Right lobe of liver (tissue), 6 donors: Measurements from ENCODE around the gene CYP2E1. TPM values are rescaled to one million over a fixed set of nuclear protein-coding genes. Genes with fewer than 3 reads are reported as not detected.
"Not testable (repeated sequence)": the region's sequence is repeated elsewhere in the genome, so short reads cannot be mapped to it uniquely, and the experiment has no call there.

Experiments
- ATAC-seq, 4 donors: fragments of 200-7000 bp; cut with Tn5 transposase; one replicate each; pipeline ENCODE4 v1.9.1; 2020; ENCODE audit warnings: mild to moderate bottlenecking in 4 of 4, moderate library complexity in 4 of 4
- DNase-seq, 3 donors: peaks; one replicate each; pipeline ENCODE4 v3.0.0-alpha.2; 2020
- H3K27ac ChIP-seq, 3 donors: fragments of 200-600 bp; one replicate each; pipeline ENCODE4 v1.8.0; 2022
- H3K27me3 ChIP-seq, 2 donors: fragments of 200-600 bp; one replicate each; pipeline ENCODE4 v1.8.0; 2022
- H3K36me3 ChIP-seq, 4 donors: fragments of 200-600 bp; sonication (generic) in 1 of 4; one replicate each; pipeline versions ENCODE4 v1.5.1 to v1.8.0; 2017 to 2022; ENCODE audit warnings: control low read depth in 1 of 4
- H3K4me1 ChIP-seq, 4 donors: fragments of 200-600 bp; sonication (generic) in 1 of 4; one replicate each; pipeline versions ENCODE4 v1.5.1 to v1.8.0; 2017 to 2022; ENCODE audit warnings: control low read depth in 1 of 4
- H3K4me3 ChIP-seq, 3 donors: fragments of 200-600 bp; one replicate each; pipeline ENCODE4 v1.8.0; 2022
- H3K9me3 ChIP-seq, 4 donors: fragments of 200-600 bp; sonication (generic) in 1 of 4; one replicate each; pipeline versions ENCODE4 v1.5.1 to v1.8.0; 2017 to 2022; ENCODE audit warnings: control low read depth in 1 of 4
- CTCF ChIP-seq, 4 donors: fragments of 200-600 bp in 3 of 4; fragments of 450-650 bp in 1 of 4; IDR thresholded peaks; one replicate each; pipeline versions ENCODE4 v1.5.1 to v1.8.0; 2016 to 2022; ENCODE audit warnings: antibody characterized with exemption in 4 of 4, mild to moderate bottlenecking in 2 of 4
- POLR2A ChIP-seq: fragments of 450-650 bp; IDR thresholded peaks from one replicate; pipeline ENCODE4 v1.6.1; 2017; ENCODE audit warnings: antibody characterized with exemption, mild to moderate bottlenecking
- WGBS: methylation state at CpG from one replicate; pipeline ENCODE4 v1.1.6; 2018; ENCODE audit warnings: low coverage, low lambda C conversion rate; ENCODE audit not compliant: insufficient coverage; ENCODE audit errors: missing lambda C conversion rate; 5-methylcytosine and 5-hydroxymethylcytosine counted together
- intact Hi-C, 2 donors: fragments of 100-400 bp; cut with DNase I; formaldehyde crosslinking; loops; one replicate each; pipeline versions ENCODE4 v1.11.2 to v1.14.1; 2022
- total RNA-seq, 6 experiments: library from RNA; depleted of rRNA in 2 of 6; stranded (reverse); fragments of >200 nt in 2 of 6; fragmentation: NEBNext Ultra II Directional in 3 of 6; extraction: Animal tissue kit (Norgen Biotek cat#: 25700) in 3 of 6; gene quantifications; one replicate each; pipeline versions ENCODE4 v1.1.0 to v1.2.4, GENCODE V29; 2016 to 2023
- donor health status: DM: no; HTN: yes; CAD: no.
- donor health status: DM: no; HTN: no; CAD: no.
- donor health status: DM: no; HTN: no; CAD: no.
- donor health status: DM: no; HTN: yes; CAD: no.
- donor health status: DM: no; HTN: yes; CAD: no.

The CYP2E1 gene
- total RNA-seq, 6 experiments from 2014 or later, result 1,651 to 5,193 (median 3,912) TPM

- ATAC-seq (no peak), DNase-seq (no peak)
- TF ChIP-seq CTCF (IDR thresholded peaks at IDR 0.05) (no peak), POLR2A (no peak)
- Histone ChIP-seq H3K4me1 (no peaks in the 10 kb centered on the region), H3K36me3 (no peaks in the 10 kb centered on the region), H3K4me3 (no peak overlapping the region), H3K9me3 (no peaks in the 10 kb centered on the region), H3K27me3 (no peaks in the 10 kb centered on the region), H3K27ac (no peak overlapping the region)
- intact Hi-C loops, result no loop called here
- no CpG with 5 or more reads among the region's 22 CpGs for WGBS
Observed at GRCh38 chr10:133568287-133568614, 41.1 kb downstream of the CYP2E1 start.

DNA sequence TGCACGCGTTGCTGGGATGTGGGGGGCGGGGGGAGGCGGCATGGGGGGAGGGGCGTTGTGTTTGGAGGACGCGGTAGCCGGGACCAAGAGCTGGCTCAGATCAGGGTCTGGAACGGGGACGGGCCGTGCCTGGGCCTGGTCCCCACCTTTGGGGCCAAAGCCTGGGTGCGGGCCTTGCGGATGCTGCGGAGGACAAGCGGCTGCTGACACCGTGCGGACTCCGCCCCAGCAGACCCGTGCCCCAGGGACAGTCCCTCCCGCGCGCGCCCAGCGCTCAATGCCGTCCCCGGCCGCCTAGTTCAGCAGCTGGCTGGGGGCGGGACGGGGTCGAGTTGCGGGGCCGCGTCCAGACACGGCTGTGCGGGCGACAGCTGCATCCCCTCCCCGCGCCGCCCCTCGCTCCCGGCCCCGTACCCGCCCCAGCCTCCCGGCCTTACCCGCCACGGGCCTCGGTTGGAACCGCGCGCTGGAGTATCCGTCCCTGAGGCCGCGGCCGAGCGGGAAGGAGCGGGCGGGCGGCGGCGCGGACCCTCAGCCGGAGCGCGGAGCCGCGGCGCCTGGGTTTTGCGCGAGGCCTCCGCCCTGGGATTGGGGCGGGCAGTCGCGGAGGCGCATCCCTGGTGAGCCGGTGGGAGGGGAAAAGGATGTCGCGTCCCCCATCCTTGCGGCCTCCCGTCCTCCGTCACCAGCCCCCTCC, 41.8 kb downstream of the CYP2E1 start:
- H3K9me3 ChIP-seq, H3K4me1 ChIP-seq, H3K4me3 ChIP-seq, H3K27me3 ChIP-seq, H3K27ac ChIP-seq, DNase-seq, H3K36me3 ChIP-seq, intact Hi-C loops: not testable (repeated sequence)
- no CpG with 5 or more reads among the region's 80 CpGs for WGBS
- peak in 3 of 4 donors; percentile 9 to 23 (median 20) for ATAC-seq

DNA sequence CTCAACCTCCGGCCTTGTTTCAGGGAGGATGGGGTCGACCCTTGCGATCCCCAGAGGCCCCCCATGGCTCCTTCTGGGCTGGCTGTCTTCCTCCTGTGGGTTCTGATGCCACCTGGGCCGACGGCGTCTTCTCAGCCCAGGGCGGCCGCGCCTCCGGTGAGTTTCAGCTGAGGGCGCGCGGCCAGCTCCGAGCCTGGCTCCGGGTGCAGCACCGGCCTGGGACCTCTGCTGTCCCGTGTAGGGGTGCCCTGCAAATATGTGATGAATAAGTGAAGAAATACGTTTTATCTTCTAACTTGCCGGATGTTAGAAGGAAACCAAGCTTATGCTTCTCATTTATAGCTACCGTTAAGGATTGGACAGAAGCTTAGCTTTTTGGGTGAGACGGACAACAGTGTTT, 42.6 kb downstream of the CYP2E1 start:
- H3K4me1 ChIP-seq, DNase-seq, ATAC-seq, H3K36me3 ChIP-seq, H3K27me3 ChIP-seq, H3K9me3 ChIP-seq, H3K27ac ChIP-seq, H3K4me3 ChIP-seq: not testable (repeated sequence)
- 77% methylated on average over 7 of the region's 21 CpGs for WGBS
- intact Hi-C loops, result loop anchor here in 1 of 2 donors (10.0 kb wide), 1 partner anchor 145 kb away; the partner anchor contains the start of gene SPRN

- not testable (repeated sequence) for DNase-seq, H3K36me3 ChIP-seq, H3K4me1 ChIP-seq, H3K27me3 ChIP-seq, ATAC-seq, H3K9me3 ChIP-seq, H3K4me3 ChIP-seq, H3K27ac ChIP-seq
- intact Hi-C loops, result loop anchor here in 1 of 2 donors (10.0 kb wide), 1 partner anchor 147 kb away; the partner anchor contains the start of gene SPRN
- WGBS, result no CpG with 5 or more reads among the region's 11 CpGs
Observed at GRCh38 chr10:133572055-133572454, 44.9 kb downstream of the CYP2E1 start.

DNA sequence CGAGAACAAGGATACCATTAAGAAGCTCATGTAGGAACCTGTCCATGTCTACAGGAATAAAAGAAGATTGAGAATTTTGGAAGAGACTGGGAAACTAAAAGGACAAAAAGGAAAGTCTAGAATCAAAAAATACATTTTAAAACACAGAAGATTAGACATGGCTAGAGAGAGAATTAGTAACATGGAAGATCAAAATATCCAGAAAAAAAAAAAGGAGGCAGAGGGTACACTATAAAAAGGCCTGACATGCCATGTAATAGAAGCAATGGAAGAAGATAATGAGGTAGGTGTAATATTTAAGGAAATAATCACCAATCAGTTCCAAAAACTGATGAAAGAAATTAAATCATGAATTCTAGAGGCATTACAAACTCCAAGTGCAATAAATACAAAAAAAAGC, 46.3 kb downstream of the CYP2E1 start:
- DNase-seq, H3K27me3 ChIP-seq, ATAC-seq, H3K4me3 ChIP-seq, H3K27ac ChIP-seq, H3K9me3 ChIP-seq, H3K36me3 ChIP-seq, H3K4me1 ChIP-seq: not testable (repeated sequence)
- WGBS, result 67% methylated on average over 1 of the region's 1 CpG
- intact Hi-C loops, result loop anchor here in 1 of 2 donors (10.0 kb wide), 1 partner anchor 149 kb away; the partner anchor contains the start of gene SPRN

- not testable (repeated sequence) for H3K4me3 ChIP-seq, H3K36me3 ChIP-seq, DNase-seq, H3K4me1 ChIP-seq, H3K27ac ChIP-seq, H3K9me3 ChIP-seq, H3K27me3 ChIP-seq
- intact Hi-C loops, result loop anchor here in 1 of 2 donors (10.0 kb wide), 1 partner anchor 152 kb away; the partner anchor contains the start of gene SPRN
- ATAC-seq, result peak in 1 of 4 donors; percentile 34
- no CpG with 5 or more reads among the region's 31 CpGs for whole genome bisulfite sequencing
Observed at GRCh38 chr10:133577037-133577436, 49.9 kb downstream of the CYP2E1 start.

Other genes starting within 250 kb of the CYP2E1 start
- 10 to 100 TPM; 19.6 to 30.0 (median 25.6) TPM for gene TUBGCP2, start 218.5 kb upstream of the CYP2E1 start, total RNA-seq
- gene ZNF511, start 218.4 kb upstream of the CYP2E1 start, total RNA-seq, result 10 to 100 TPM; 17.4 to 30.2 (median 25.9) TPM
- gene CALY, start 190.5 kb upstream of the CYP2E1 start, total RNA-seq, result not detected
- 100 to 1,000 TPM; 177 to 522 (median 298) TPM for gene PRAP1, start 180.0 kb upstream of the CYP2E1 start, total RNA-seq
- gene FUOM, start 169.3 kb upstream of the CYP2E1 start, total RNA-seq, result 100 to 1,000 TPM in 4 of 6 experiments, 10 to 100 TPM in 2; 76.1 to 158 (median 124) TPM
- 100 to 1,000 TPM; 293 to 780 (median 436) TPM for gene ECHS1, start 154.0 kb upstream of the CYP2E1 start, total RNA-seq
- 10 to 100 TPM in 4 of 6 experiments, 1 to 10 TPM in 2; 9.4 to 15.9 (median 11.9) TPM for gene PAOX, start 148.1 kb upstream of the CYP2E1 start, total RNA-seq
- 10 to 100 TPM; 25.1 to 45.7 (median 34.5) TPM for gene MTG1, start 133.2 kb upstream of the CYP2E1 start, total RNA-seq
- gene SPRN, start 102.7 kb upstream of the CYP2E1 start, total RNA-seq, result 10 to 100 TPM in 2 of 6 experiments, under 1 TPM in 3, not detected in 1; 0.07 to 15.1 (median 0.11) TPM
- 1 to 10 TPM in 2 of 6 experiments, under 1 TPM in 4; 0.18 to 1.6 (median 0.33) TPM for gene SCART1, start 73.4 kb upstream of the CYP2E1 start, total RNA-seq
- 1 to 10 TPM in 4 of 6 experiments, under 1 TPM in 1, not detected in 1; 0.37 to 4.1 (median 2.2) TPM for gene SYCE1, start 38.2 kb downstream of the CYP2E1 start, total RNA-seq
- not detected for gene FRG2B, start 99.4 kb downstream of the CYP2E1 start, total RNA-seq